HEK293 (cell line): Measurements from ENCODE around the gene TSPEAR.

ENCODE experiments used
- CTCF ChIP-seq: fragments of 450-650 bp; formaldehyde crosslinking; IDR thresholded peaks from 2 replicates; pipeline ENCODE4 v1.5.1; 2016; ENCODE audit warnings: missing biosample characterization, missing genetic modification characterization
- REST ChIP-seq: fragments of 450-650 bp; formaldehyde crosslinking; IDR thresholded peaks from 2 replicates; pipeline ENCODE4 v1.5.1; 2016; ENCODE audit warnings: missing biosample characterization, missing genetic modification characterization
- ZIC2 ChIP-seq: fragments of 450-650 bp; formaldehyde crosslinking; IDR thresholded peaks from 2 replicates; pipeline ENCODE4 v1.5.1; 2016; ENCODE audit warnings: missing biosample characterization, missing genetic modification characterization
- ZNF660 ChIP-seq: fragments of 450-650 bp; IDR thresholded peaks from 2 replicates; pipeline ENCODE4 v1.5.1; 2018; ENCODE audit warnings: missing biosample characterization, mild to moderate bottlenecking, missing genetic modification characterization
- ZNF747 ChIP-seq: fragments of 450-650 bp; formaldehyde crosslinking; IDR thresholded peaks from 2 replicates; pipeline ENCODE4 v1.5.1; 2016; ENCODE audit warnings: missing biosample characterization, missing genetic modification characterization
- ZSCAN23 ChIP-seq: fragments of 450-650 bp; formaldehyde crosslinking; IDR thresholded peaks from 2 replicates; pipeline ENCODE4 v1.5.1; 2016; ENCODE audit warnings: missing biosample characterization, missing genetic modification characterization

GRCh38 chr21:44757731-44758130 lies 46.4 kb upstream of the TSPEAR start:
- TF ChIP-seq CTCF (tag by site-specific recombination) (no peak), ZIC2 (tag by site-specific recombination) (no peak), ZSCAN23 (tag by site-specific recombination) (no peak), ZNF747 (tag by site-specific recombination) (no peak), REST (tag by site-specific recombination) (no peak), ZNF660 (no peak)
